Omental fat pad (tissue), 4 donors: Measurements from ENCODE around the gene TASP1. TPM values are rescaled to one million over a fixed set of nuclear protein-coding genes. Genes with fewer than 3 reads are reported as not detected.

Experiments
- ATAC-seq: fragments of 150-250 bp; one replicate; pipeline ENCODE4 v1.9.1; 2016; ENCODE audit warnings: mild to moderate bottlenecking, moderate library complexity; ENCODE audit not compliant: low FRiP score
- DNase-seq: peaks from one replicate; pipeline ENCODE4 v3.0.0-alpha.2; 2019; ENCODE audit warnings: low spot score
- total RNA-seq, 4 donors: library from RNA; depleted of rRNA; stranded (reverse); fragments of >200 nt; gene quantifications; one replicate each; pipeline ENCODE4 v1.1.0, GENCODE V29; 2016
- TF ChIP-seq, protein P1 (sequence below), 3 donors: fragments of 450-650 bp; IDR thresholded peaks; one replicate each; pipeline ENCODE4 v1.5.1; 2016 to 2017; ENCODE audit warnings: antibody characterized with exemption in 3 of 3, mild to moderate bottlenecking in 3 of 3, moderate library complexity in 2 of 3

The TASP1 gene
- total RNA-seq, 4 donors from 2014 or later: 8.0 to 12.8 (median 11.1) TPM

DNA sequence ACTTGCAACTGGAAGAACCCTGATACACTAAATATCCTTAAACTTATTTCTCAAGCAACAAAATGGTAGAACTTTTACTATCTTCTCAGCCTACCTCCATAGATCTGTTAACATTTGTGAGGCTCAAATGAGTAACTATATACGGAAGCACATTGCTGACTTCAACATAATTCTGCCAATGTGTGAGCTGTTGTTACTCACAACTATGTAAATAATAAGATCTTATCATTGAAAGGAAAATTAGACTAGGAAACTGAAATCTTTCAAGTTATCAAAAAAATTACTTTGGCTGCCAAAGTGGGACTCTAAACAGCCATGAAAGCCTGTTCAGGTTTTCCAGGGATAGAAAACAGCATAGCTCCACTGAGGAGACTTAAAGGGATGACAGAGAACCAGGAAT is 40.2 kb upstream of the TASP1 start:
- no peak for ATAC-seq
- TF ChIP-seq, protein P1, sequence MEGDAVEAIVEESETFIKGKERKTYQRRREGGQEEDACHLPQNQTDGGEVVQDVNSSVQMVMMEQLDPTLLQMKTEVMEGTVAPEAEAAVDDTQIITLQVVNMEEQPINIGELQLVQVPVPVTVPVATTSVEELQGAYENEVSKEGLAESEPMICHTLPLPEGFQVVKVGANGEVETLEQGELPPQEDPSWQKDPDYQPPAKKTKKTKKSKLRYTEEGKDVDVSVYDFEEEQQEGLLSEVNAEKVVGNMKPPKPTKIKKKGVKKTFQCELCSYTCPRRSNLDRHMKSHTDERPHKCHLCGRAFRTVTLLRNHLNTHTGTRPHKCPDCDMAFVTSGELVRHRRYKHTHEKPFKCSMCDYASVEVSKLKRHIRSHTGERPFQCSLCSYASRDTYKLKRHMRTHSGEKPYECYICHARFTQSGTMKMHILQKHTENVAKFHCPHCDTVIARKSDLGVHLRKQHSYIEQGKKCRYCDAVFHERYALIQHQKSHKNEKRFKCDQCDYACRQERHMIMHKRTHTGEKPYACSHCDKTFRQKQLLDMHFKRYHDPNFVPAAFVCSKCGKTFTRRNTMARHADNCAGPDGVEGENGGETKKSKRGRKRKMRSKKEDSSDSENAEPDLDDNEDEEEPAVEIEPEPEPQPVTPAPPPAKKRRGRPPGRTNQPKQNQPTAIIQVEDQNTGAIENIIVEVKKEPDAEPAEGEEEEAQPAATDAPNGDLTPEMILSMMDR (IDR thresholded peaks at IDR 0.05): no peak
- DNase-seq: no peak

DNA sequence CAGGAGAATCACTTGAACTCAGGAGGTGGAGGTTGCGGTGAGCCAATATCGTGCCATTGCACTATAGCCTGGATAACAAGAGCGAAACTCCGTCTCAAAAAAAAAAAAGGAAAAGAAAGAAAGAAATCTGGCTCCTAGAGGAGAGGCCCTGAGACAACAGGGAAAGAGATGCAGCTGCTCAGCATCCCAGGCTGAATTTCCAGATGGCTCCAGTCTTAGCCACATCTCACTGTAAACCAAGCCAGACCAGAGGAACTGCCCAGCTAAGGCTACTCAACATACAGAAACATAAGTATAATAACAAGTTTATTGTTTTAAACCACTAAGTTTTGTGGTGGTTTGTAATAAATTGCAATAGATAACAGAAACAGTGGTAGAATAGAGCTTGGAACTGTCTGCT is 38.5 kb upstream of the TASP1 start:
- TF ChIP-seq, protein P1 (IDR thresholded peaks at IDR 0.05): no peak
- ATAC-seq (no peak), DNase-seq (no peak)

DNA sequence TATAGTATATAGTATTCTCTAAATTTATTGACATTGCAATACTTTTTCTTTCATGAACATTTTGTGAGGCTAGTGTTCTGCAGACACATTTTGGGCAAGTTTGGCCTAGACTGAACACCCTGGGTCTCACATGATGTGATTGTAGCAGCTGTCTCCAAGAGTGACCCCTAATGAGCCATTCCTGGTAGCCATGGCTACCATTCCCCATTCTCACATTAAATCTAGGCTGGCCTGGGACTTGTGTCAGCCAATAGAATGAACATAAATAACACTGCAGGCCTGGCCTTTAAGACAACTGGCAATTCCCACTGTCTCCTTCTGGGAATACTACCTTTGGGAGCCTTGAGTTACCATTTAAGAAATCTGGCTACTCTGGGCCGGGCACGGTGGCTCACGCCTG is 38.0 kb upstream of the TASP1 start:
- TF ChIP-seq, protein P1 (IDR thresholded peaks at IDR 0.05): no peak
- ATAC-seq (no peak), DNase-seq (no peak)

DNA sequence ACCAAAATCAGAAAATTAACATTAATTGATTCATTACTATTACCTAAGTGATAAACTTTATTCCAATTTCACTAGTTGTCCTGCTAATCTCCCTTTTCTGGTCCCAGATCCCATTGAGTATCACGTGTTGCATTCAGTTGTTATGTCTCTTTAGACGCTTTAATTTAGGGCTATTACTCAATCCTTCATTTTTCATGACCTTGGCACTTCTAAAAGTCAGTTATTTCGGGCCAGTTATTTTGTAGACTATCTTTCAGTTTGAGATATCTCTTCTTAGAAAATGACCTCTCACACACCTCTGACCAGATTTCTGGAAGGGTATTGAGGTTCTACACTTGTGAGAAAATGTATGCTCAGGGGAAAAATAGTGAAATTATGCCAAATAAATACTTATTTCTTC is 34.0 kb upstream of the TASP1 start:
- ATAC-seq: no peak
- no peak for DNase-seq
- TF ChIP-seq, protein P1 (IDR thresholded peaks at IDR 0.05): no peak

- ATAC-seq (peak; percentile 97), DNase-seq (no peak)
- TF ChIP-seq, protein P1 (IDR thresholded peaks at IDR 0.05): no peak
Measured at GRCh38 chr20:13671916-13672378, 33.2 kb upstream of the TASP1 start.

DNA sequence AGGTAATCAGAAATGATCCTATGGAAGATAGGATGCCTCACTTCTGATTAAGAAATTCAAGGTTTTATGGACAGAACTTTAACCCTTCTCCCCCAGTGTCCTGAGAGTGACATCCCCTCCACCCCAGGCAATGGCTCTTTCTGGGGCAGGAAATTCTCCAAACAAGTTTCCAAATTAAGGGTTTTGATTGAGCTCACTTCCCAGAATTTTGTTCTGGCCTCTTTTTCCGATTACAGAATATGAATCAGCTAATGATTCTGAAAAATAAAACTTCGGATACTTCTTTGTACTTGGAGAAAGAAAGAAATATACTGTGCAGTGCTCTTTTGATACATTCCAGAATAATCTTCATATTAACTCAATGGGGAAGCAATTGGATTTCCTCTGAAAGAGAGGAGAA is 32.8 kb upstream of the TASP1 start:
- ATAC-seq: peak; percentile 57
- DNase-seq: no peak
- TF ChIP-seq, protein P1 (IDR thresholded peaks at IDR 0.05): no peak

- TF ChIP-seq, protein P1 (IDR thresholded peaks at IDR 0.05): no peak
- ATAC-seq: no peak
- no peak for DNase-seq
Measured at GRCh38 chr20:13670160-13670559, 31.4 kb upstream of the TASP1 start.
